GM12873 (cell line): ENCODE measurements around the gene MAMDC4.

Experiments used
- TF ChIP-seq, protein P1 (sequence below): IDR thresholded peaks from 2 replicates; pipeline ENCODE4 v1.5.1; 2012; ENCODE audit warnings: low read depth, mild to moderate bottlenecking, moderate library complexity, low read length, control low read depth; ENCODE audit not compliant: insufficient read depth; ENCODE audit errors: missing control alignments

The MAMDC4 gene

GRCh38 chr9:136851941-136852663 is at the start of gene MAMDC4:
Gene MAMDC4, plus strand, starts transcription at chr9:136852346. Its CDS starts 71 bp downstream, at chr9:136852417.
- TF ChIP-seq, protein P1, sequence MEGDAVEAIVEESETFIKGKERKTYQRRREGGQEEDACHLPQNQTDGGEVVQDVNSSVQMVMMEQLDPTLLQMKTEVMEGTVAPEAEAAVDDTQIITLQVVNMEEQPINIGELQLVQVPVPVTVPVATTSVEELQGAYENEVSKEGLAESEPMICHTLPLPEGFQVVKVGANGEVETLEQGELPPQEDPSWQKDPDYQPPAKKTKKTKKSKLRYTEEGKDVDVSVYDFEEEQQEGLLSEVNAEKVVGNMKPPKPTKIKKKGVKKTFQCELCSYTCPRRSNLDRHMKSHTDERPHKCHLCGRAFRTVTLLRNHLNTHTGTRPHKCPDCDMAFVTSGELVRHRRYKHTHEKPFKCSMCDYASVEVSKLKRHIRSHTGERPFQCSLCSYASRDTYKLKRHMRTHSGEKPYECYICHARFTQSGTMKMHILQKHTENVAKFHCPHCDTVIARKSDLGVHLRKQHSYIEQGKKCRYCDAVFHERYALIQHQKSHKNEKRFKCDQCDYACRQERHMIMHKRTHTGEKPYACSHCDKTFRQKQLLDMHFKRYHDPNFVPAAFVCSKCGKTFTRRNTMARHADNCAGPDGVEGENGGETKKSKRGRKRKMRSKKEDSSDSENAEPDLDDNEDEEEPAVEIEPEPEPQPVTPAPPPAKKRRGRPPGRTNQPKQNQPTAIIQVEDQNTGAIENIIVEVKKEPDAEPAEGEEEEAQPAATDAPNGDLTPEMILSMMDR: no peak

DNA sequence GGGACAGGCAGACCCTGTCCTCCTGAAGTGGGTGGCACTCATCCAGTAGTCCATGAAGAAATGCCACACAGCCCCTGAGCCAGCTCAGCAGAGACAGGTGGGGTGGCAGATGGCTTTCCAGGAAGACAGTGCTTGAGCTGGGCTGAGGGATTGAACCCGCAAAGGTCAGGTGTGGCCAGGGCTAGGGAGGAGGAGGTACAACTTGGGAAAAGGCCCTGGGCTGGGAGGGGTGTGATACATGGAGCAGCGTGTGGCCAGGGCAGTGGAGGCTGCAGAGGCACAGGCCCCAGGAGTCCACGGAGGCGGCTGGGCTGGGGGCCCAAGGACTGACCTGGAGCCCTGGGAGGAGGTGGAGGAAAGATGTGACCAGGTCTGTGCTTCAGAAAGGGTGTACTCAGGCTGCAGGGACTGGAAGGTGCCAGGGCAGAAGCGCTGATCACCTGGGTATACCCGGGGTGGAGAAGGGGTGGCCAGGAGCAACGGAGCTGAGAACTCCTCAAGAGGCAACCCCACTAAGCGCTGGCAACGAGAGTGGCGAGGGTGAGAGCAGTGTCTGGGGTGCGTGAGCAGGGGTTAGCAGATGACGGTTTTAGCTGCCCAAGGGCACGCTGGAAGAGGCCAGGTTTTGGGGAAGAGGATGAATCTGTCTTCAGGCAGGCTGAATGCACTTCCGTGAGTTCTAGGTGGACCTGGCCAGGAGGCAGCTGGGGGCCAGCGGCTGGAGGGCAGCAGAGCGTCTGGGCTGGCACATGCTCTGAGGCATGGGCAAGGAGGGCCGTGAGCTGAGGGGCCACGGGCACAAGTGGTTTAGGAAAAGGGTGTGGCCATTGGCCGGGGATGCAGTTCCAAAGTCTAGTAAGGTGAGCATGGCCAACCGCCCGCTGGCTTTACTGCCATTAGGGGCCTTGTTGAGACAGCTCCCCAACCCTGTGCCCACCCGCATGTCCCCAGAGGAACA is 48.3 kb upstream of the MAMDC4 start:
- TF ChIP-seq, protein P1: no peak

DNA sequence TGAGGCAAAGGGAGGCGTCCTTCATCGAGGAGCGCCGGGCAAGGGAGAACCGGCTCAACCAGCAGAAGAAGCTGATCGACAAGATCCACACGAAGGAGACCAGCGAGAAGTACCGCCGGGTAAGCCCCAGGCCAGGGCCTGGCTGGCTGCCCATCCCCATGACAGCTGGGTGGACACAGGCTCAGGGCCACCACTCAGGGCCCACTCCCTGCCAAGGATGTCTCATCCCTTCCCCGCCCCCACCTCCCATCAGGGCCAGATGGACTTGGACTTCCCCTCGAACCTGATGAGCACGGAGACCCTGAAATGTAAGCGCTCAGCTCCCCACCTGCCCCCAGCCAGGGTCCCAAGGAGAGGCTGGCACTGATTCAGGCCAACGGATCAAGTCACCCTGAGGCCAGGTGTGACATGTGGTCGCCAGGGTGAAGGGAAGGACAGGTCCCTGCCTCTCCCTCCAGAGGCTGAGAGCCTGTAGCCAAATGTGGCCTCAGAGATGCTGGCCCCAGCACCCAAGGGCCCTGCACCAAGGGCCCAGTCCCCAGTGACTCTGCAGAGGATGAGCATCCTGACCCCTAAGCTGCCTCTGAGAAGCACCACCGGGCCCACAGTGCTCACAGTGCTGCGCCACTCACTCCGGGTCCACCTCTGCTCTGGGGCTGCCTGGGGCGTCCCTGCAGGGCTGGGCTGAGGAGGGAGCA is 47.5 kb upstream of the MAMDC4 start:
- TF ChIP-seq, protein P1: no peak

DNA sequence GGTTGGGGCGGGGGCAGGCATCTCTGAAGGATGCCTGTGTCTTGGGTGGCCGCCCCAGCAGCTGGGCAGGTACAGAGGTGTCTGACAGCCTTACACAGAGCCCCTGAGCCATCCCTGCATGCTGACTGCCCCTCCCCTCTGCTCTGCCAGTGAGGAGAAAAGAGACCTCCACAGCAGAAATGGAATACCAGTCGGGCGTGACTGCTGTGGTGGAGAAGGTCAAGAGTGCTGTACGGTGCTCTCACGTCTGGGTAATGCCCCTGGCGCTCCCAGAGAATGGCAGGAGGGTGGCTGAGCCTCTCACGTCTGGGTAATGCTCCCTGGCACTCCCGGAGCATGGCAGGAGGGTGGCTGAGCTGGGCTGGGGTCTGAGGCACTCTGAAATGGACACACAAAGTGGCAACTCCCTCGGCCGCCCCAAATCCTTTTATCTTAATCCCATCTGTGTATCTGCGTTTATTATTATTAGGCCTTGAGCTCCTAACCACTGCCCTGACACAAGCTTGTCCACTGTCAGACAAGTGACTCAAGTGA is 46.9 kb upstream of the MAMDC4 start:
- TF ChIP-seq, protein P1: no peak

- TF ChIP-seq, protein P1: no peak
Measured at GRCh38 chr9:136806067-136806466, 46.1 kb upstream of the MAMDC4 start.

DNA sequence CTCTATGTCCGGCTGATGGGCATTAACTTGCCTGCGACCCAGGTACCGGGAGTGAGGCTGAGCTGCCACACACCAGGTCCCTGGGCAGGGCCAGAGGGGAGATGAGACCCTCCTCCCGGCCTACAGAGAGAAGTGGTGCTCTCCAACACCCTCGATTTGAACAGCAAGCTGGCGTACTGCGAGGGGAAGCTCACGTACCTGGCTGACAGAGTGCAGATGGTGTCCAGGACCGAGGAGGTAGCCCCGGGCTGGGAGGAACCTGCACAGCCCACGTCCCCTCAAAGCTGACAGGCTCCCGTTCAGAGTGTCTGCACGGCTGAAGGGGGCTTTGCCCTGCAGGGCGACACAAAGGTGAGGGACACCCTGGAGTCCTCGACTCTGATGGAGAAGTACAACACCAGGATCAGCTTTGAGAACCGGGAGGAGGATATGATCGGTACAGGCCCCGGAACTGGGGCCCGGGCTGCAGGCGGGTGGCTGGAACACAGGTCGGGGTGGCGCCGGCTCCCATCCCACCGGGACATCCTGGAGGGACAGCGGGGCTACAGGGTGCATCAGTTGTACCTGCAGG is 45.4 kb upstream of the MAMDC4 start:
- TF ChIP-seq, protein P1: no peak
